Mesenchymal stem cell (in vitro differentiated cells and primary cell): ENCODE data around the gene DHTKD1. TPM values are rescaled to one million over a fixed set of nuclear protein-coding genes. Genes with fewer than 3 reads are reported as not detected.

Source experiments
- DNase-seq: peaks from one replicate; pipeline ENCODE4 v3.0.0-alpha.2; 2013
- H2AFZ ChIP-seq: one replicate; pipeline ENCODE4 v1.6.1; 2013; ENCODE audit warnings: low read depth, mild to moderate bottlenecking, control low read depth, inconsistent platforms, low read length, moderate library complexity
- H2AK5ac ChIP-seq: 2 replicates; pipeline ENCODE4 v1.6.1; 2013; ENCODE audit warnings: low read length, moderate library complexity, mild to moderate bottlenecking, inconsistent platforms; ENCODE audit not compliant: severe bottlenecking
- H2BK120ac ChIP-seq: one replicate; pipeline ENCODE4 v1.6.1; 2013; ENCODE audit warnings: low read depth, mild to moderate bottlenecking, inconsistent platforms, low read length, moderate library complexity
- H2BK12ac ChIP-seq, 2 experiments: one replicate each; pipeline ENCODE4 v1.6.1; 2013; ENCODE audit warnings: inconsistent platforms in 2 of 2, low read length in 2 of 2, mild to moderate bottlenecking in 2 of 2, moderate library complexity in 2 of 2, control low read depth in 1 of 2
- H2BK15ac ChIP-seq: one replicate; pipeline ENCODE4 v1.6.1; 2013; ENCODE audit warnings: mild to moderate bottlenecking, low read depth, inconsistent platforms; ENCODE audit not compliant: poor library complexity, severe bottlenecking
- H2BK5ac ChIP-seq: 2 replicates; pipeline ENCODE4 v1.6.1; 2013; ENCODE audit warnings: low read depth, mild to moderate bottlenecking, low read length, control low read depth, inconsistent platforms; ENCODE audit not compliant: poor library complexity, severe bottlenecking
- H3K14ac ChIP-seq, 2 experiments: one replicate each; pipeline ENCODE4 v1.6.1; 2013; ENCODE audit warnings: inconsistent platforms in 2 of 2, low read length in 2 of 2, control low read depth in 1 of 2, mild to moderate bottlenecking in 1 of 2, moderate library complexity in 1 of 2
- H3K18ac ChIP-seq, 2 experiments: one replicate each; pipeline ENCODE4 v1.6.1; 2013; ENCODE audit warnings: inconsistent platforms in 2 of 2, low read length in 2 of 2, control low read depth in 1 of 2, low read depth in 1 of 2, mild to moderate bottlenecking in 1 of 2
- H3K23ac ChIP-seq, 2 experiments: one replicate each; pipeline ENCODE4 v1.6.1; 2013; ENCODE audit warnings: inconsistent platforms in 2 of 2, low read length in 2 of 2, mild to moderate bottlenecking in 2 of 2, moderate library complexity in 2 of 2, control low read depth in 1 of 2
- H3K27ac ChIP-seq: 2 replicates; pipeline ENCODE4 v1.5.1; 2013; ENCODE audit warnings: mild to moderate bottlenecking, moderate library complexity, low read length, control low read depth, inconsistent platforms; ENCODE audit not compliant: poor library complexity, severe bottlenecking
- H3K27me3 ChIP-seq, 2 experiments: 2 replicates each; pipeline versions ENCODE4 v1.6.1 to v1.7.0; 2013; ENCODE audit warnings: low read length in 2 of 2, mild to moderate bottlenecking in 2 of 2, moderate library complexity in 2 of 2, control low read depth in 1 of 2, inconsistent platforms in 1 of 2; ENCODE audit not compliant: control insufficient read depth in 1 of 2, insufficient read depth in 1 of 2
- H3K36me3 ChIP-seq, 2 experiments: 2 replicates each; pipeline versions ENCODE4 v1.6.1 to v1.7.0; 2013; ENCODE audit warnings: low read length in 2 of 2, control low read depth in 1 of 2, inconsistent platforms in 1 of 2, low read depth in 1 of 2, mild to moderate bottlenecking in 1 of 2; ENCODE audit not compliant: insufficient read depth in 2 of 2, control insufficient read depth in 1 of 2
- H3K4ac ChIP-seq, 2 experiments: one replicate each; pipeline ENCODE4 v1.6.1; 2013; ENCODE audit warnings: inconsistent platforms in 2 of 2, low read length in 2 of 2, mild to moderate bottlenecking in 2 of 2, moderate library complexity in 2 of 2, control low read depth in 1 of 2, low read depth in 1 of 2
- H3K4me1 ChIP-seq: 2 replicates; pipeline ENCODE4 v1.6.1; 2013; ENCODE audit warnings: low read depth, low read length, control low read depth; ENCODE audit not compliant: control insufficient read depth, insufficient read depth
- H3K4me2 ChIP-seq: 2 replicates; pipeline ENCODE4 v1.6.1; 2013; ENCODE audit warnings: low read length, mild to moderate bottlenecking, inconsistent platforms; ENCODE audit not compliant: poor library complexity, severe bottlenecking
- H3K4me3 ChIP-seq, 2 experiments: 2 replicates each; pipeline versions ENCODE4 v1.5.1 to v1.7.0; 2013; ENCODE audit warnings: low read length in 2 of 2, mild to moderate bottlenecking in 2 of 2, control low read depth in 1 of 2, low read depth in 1 of 2; ENCODE audit not compliant: insufficient read depth in 1 of 2
- H3K79me1 ChIP-seq: replicated peaks from 2 replicates; pipeline ENCODE4 v1.6.1; 2013; ENCODE audit warnings: mild to moderate bottlenecking, control low read depth, low read length, inconsistent platforms; ENCODE audit not compliant: poor library complexity, severe bottlenecking
- H3K9ac ChIP-seq: 2 replicates; pipeline ENCODE4 v1.7.0; 2013; ENCODE audit warnings: mild to moderate bottlenecking, low read length, moderate library complexity
- H3K9me3 ChIP-seq: 2 replicates; pipeline ENCODE4 v1.7.0; 2013; ENCODE audit warnings: mild to moderate bottlenecking, low read length; ENCODE audit not compliant: control insufficient read depth
- H4K8ac ChIP-seq: one replicate; pipeline ENCODE4 v1.6.1; 2013; ENCODE audit warnings: inconsistent platforms, mild to moderate bottlenecking, low read length, moderate library complexity
- H4K91ac ChIP-seq: one replicate; pipeline ENCODE4 v1.6.1; 2013; ENCODE audit warnings: mild to moderate bottlenecking, low read length, inconsistent platforms
- WGBS: methylation state at CpG from one replicate; pipeline ENCODE4 v1.1.7; 2013; ENCODE audit warnings: mixed read lengths; 5-methylcytosine and 5-hydroxymethylcytosine counted together
- polyA plus RNA-seq, 2 experiments: library from polyadenylated mRNA; stranded (reverse); fragments of 200-250 nt; gene quantifications; one replicate each; pipeline ENCODE4 v1.2.3, GENCODE V29; 2013

DHTKD1 gene
- polyA plus RNA-seq (2013, experiment 1 of 2) = 8.2 TPM
- 8.4 TPM for polyA plus RNA-seq (2013, experiment 2 of 2)

- no peak within 1 kb of the TSS for H2BK120ac ChIP-seq
- H3K36me3 ChIP-seq = no peaks in the 10 kb centered on the region
- H2AFZ ChIP-seq = peak within 1 kb of the TSS; percentile 36
- H4K91ac ChIP-seq = no peak within 1 kb of the TSS
- H3K23ac ChIP-seq = no peak within 1 kb of the TSS
- H3K4me1 ChIP-seq = peaks cover 8% of the 10 kb centered on the region
- H4K8ac ChIP-seq = peak within 1 kb of the TSS; percentile 81
- H2BK12ac ChIP-seq = no peak within 1 kb of the TSS
- H3K4me2 ChIP-seq = peak within 1 kb of the TSS; percentile 76
- peak; percentile 98 for DNase-seq
- peak within 1 kb of the TSS; percentile 99 for H3K27ac ChIP-seq
- no peak within 1 kb of the TSS for H2BK5ac ChIP-seq
- H2BK15ac ChIP-seq = peak within 1 kb of the TSS; percentile 57
- peak within 1 kb of the TSS; percentile 92 for H3K9ac ChIP-seq
- H3K27me3 ChIP-seq = no peaks in the 10 kb centered on the region
- H3K18ac ChIP-seq = peak within 1 kb of the TSS; percentile 59 to 61
- H2AK5ac ChIP-seq = peak within 1 kb of the TSS; percentile 29
- 2% methylated on average over 59 of the region's 66 CpGs for WGBS
- H3K9me3 ChIP-seq = no peaks in the 10 kb centered on the region
- H3K4me3 ChIP-seq = peak within 1 kb of the TSS; percentile 88 to 90
- H3K14ac ChIP-seq = no peak within 1 kb of the TSS
- H3K79me1 ChIP-seq = peaks cover 14% of the 10 kb centered on the region
- peak within 1 kb of the TSS in 1 of 2 experiments; percentile 41 for H3K4ac ChIP-seq
Measured at GRCh38 chr10:12068449-12069269, at the start of gene DHTKD1. DHTKD1 (plus strand) TSS chr10:12068954; CDS start chr10:12069034, 80 bp downstream.

GRCh38 chr10:12019283-12019971 is 49.3 kb upstream of the DHTKD1 start:
- H3K14ac ChIP-seq = no peak overlapping the region
- no peak overlapping the region for H2BK15ac ChIP-seq
- WGBS = 96% methylated on average over 7 of the region's 9 CpGs
- H3K4me2 ChIP-seq = no peak overlapping the region
- no peak overlapping the region for H2AFZ ChIP-seq
- H3K4me3 ChIP-seq = no peak overlapping the region
- H3K4me1 ChIP-seq = peaks cover 6% of the 10 kb centered on the region
- DNase-seq = peak; percentile 15
- H3K27ac ChIP-seq = no peak overlapping the region
- H3K9me3 ChIP-seq = no peaks in the 10 kb centered on the region
- H4K8ac ChIP-seq = no peak overlapping the region
- H2BK120ac ChIP-seq = no peak overlapping the region
- H3K9ac ChIP-seq = peak overlapping the region; percentile 18
- no peak overlapping the region for H3K18ac ChIP-seq
- peaks cover 12% of the 10 kb centered on the region for H3K79me1 ChIP-seq
- no peak overlapping the region for H2BK5ac ChIP-seq
- peaks cover 0 to 15% of the 10 kb centered on the region in 2 experiments for H3K36me3 ChIP-seq
- no peaks in the 10 kb centered on the region for H3K27me3 ChIP-seq
- H3K23ac ChIP-seq = no peak overlapping the region
- no peak overlapping the region for H2BK12ac ChIP-seq
- H4K91ac ChIP-seq = no peak overlapping the region
- no peak overlapping the region for H3K4ac ChIP-seq
- no peak overlapping the region for H2AK5ac ChIP-seq

DNA sequence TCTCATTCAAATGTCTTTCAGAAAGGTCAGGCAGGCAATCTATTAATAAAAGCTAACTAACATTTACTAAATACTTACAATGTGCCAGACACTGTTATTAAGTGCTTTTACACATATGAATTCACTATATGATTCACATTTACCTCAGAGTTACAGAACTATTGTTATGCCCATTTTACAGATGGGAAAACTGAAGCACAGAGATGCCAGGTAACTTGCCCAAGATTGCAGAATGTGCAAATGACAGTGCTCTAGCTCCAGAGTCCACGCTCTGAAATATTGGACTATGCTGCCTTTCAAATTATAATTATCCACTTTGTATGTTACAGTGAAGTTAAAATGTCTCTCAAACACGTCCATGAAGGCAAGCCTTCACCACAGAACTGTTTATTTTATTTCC is 48.2 kb upstream of the DHTKD1 start:
- Histone ChIP-seq H3K36me3 (peaks cover 0 to 20% of the 10 kb centered on the region in 2 experiments), H3K4me2 (no peak overlapping the region)

More for the DNA sequence above, 48.2 kb upstream of the DHTKD1 start:
- Histone ChIP-seq H3K79me1 (peaks cover 12% of the 10 kb centered on the region), H2BK120ac (no peak overlapping the region), H2BK12ac (no peak overlapping the region), H3K27ac (no peak overlapping the region), H2BK15ac (no peak overlapping the region), H3K4ac (no peak overlapping the region), H4K8ac (no peak overlapping the region), H2AK5ac (no peak overlapping the region), H3K4me3 (no peak overlapping the region), H3K9me3 (no peaks in the 10 kb centered on the region), H3K14ac (no peak overlapping the region), H3K18ac (no peak overlapping the region), H2AFZ (no peak overlapping the region), H3K9ac (no peak overlapping the region), H3K4me1 (peaks cover 6% of the 10 kb centered on the region), H2BK5ac (no peak overlapping the region), H3K23ac (no peak overlapping the region), H3K27me3 (no peaks in the 10 kb centered on the region), H4K91ac (no peak overlapping the region)
- WGBS = no CpG with 5 or more reads among the region's 2 CpGs
- DNase-seq = no peak
